SJCRH30 (cell line): ENCODE results near the gene OPCML. TPM values are rescaled to one million over a fixed set of nuclear protein-coding genes. Genes with fewer than 3 reads are reported as not detected.

Source experiments
- DNase-seq, 2 experiments: peaks; one replicate each; pipeline ENCODE4 v3.0.0-alpha.2; 2015 to 2020
- H3K27ac ChIP-seq: fragments of 250-450 bp; sonication (Bioruptor Pico); 2 replicates; pipeline ENCODE4 v1.5.1; 2020; ENCODE audit warnings: mild to moderate bottlenecking, moderate library complexity
- H3K27me3 ChIP-seq: fragments of 250-450 bp; sonication (Bioruptor Pico); 2 replicates; pipeline ENCODE4 v1.5.1; 2020; ENCODE audit warnings: mild to moderate bottlenecking, moderate library complexity
- H3K36me3 ChIP-seq: fragments of 250-450 bp; sonication (Bioruptor Pico); 2 replicates; pipeline ENCODE4 v1.5.1; 2020; ENCODE audit warnings: mild to moderate bottlenecking, moderate library complexity
- H3K4me1 ChIP-seq: fragments of 250-450 bp; sonication (Bioruptor Pico); 2 replicates; pipeline ENCODE4 v1.5.1; 2020; ENCODE audit warnings: mild to moderate bottlenecking, moderate library complexity
- H3K4me3 ChIP-seq: fragments of 250-450 bp; sonication (Bioruptor Pico); 2 replicates; pipeline ENCODE4 v1.5.1; 2020; ENCODE audit warnings: mild to moderate bottlenecking, moderate library complexity
- H3K9me3 ChIP-seq: fragments of 250-450 bp; sonication (Bioruptor Pico); replicated peaks from 2 replicates; pipeline ENCODE4 v1.5.1; 2020; ENCODE audit warnings: mild to moderate bottlenecking, moderate library complexity
- total RNA-seq: library from RNA; depleted of rRNA; stranded (reverse); fragments of >200 nt; shearing (Covaris generic); gene quantifications from 2 replicates; pipeline ENCODE4 v1.2.3, GENCODE V29; 2014

Gene OPCML
- total RNA-seq, 1 experiment from 2014 or later, result not detected

- no peaks in the 10 kb centered on the region for H3K36me3 ChIP-seq
- no peak overlapping the region for H3K27ac ChIP-seq
- no peak for DNase-seq
- no peaks in the 10 kb centered on the region for H3K27me3 ChIP-seq
- H3K4me1 ChIP-seq, result no peaks in the 10 kb centered on the region
- H3K4me3 ChIP-seq, result no peak overlapping the region
- no peaks in the 10 kb centered on the region for H3K9me3 ChIP-seq
Observed at GRCh38 chr11:133123366-133123765, 408.9 kb downstream of the OPCML start.

- no peak overlapping the region for H3K4me3 ChIP-seq
- H3K27me3 ChIP-seq, result no peaks in the 10 kb centered on the region
- no peaks in the 10 kb centered on the region for H3K9me3 ChIP-seq
Observed at GRCh38 chr11:133122256-133122655, 410.0 kb downstream of the OPCML start.

GRCh38 chr11:133118563-133119268 is 413.6 kb downstream of the OPCML start:
- DNase-seq, result no peak
- no peaks in the 10 kb centered on the region for H3K36me3 ChIP-seq

More at GRCh38 chr11:133122256-133122655, 410.0 kb downstream of the OPCML start:
- DNase-seq, result no peak
- Histone ChIP-seq H3K36me3 (no peaks in the 10 kb centered on the region), H3K4me1 (no peaks in the 10 kb centered on the region), H3K27ac (no peak overlapping the region)

GRCh38 chr11:133115099-133115498 is 417.2 kb downstream of the OPCML start:
- no peaks in the 10 kb centered on the region for H3K9me3 ChIP-seq
- H3K4me3 ChIP-seq, result no peak overlapping the region
- no peak for DNase-seq
- H3K27me3 ChIP-seq, result no peaks in the 10 kb centered on the region
- no peaks in the 10 kb centered on the region for H3K36me3 ChIP-seq
- H3K27ac ChIP-seq, result no peak overlapping the region
- no peaks in the 10 kb centered on the region for H3K4me1 ChIP-seq

More at GRCh38 chr11:133118563-133119268, 413.6 kb downstream of the OPCML start:
- H3K4me1 ChIP-seq, result no peaks in the 10 kb centered on the region
- no peaks in the 10 kb centered on the region for H3K9me3 ChIP-seq
- no peak overlapping the region for H3K4me3 ChIP-seq
- no peaks in the 10 kb centered on the region for H3K27me3 ChIP-seq
- H3K27ac ChIP-seq, result no peak overlapping the region

GRCh38 chr11:133107763-133108162 is 424.5 kb downstream of the OPCML start:
- H3K4me3 ChIP-seq, result no peak overlapping the region
- no peaks in the 10 kb centered on the region for H3K4me1 ChIP-seq
- H3K27ac ChIP-seq, result no peak overlapping the region
- no peaks in the 10 kb centered on the region for H3K36me3 ChIP-seq
- no peaks in the 10 kb centered on the region for H3K9me3 ChIP-seq
- no peaks in the 10 kb centered on the region for H3K27me3 ChIP-seq
- no peak for DNase-seq

GRCh38 chr11:133107136-133107535 is 425.2 kb downstream of the OPCML start:
- no peaks in the 10 kb centered on the region for H3K9me3 ChIP-seq
- H3K36me3 ChIP-seq, result no peaks in the 10 kb centered on the region
- H3K27ac ChIP-seq, result no peak overlapping the region
- DNase-seq, result no peak
- H3K4me1 ChIP-seq, result no peaks in the 10 kb centered on the region
- H3K4me3 ChIP-seq, result no peak overlapping the region
- H3K27me3 ChIP-seq, result no peaks in the 10 kb centered on the region

- no peak for DNase-seq
- H3K4me1 ChIP-seq, result no peaks in the 10 kb centered on the region
- no peaks in the 10 kb centered on the region for H3K36me3 ChIP-seq
- no peaks in the 10 kb centered on the region for H3K9me3 ChIP-seq
- H3K27ac ChIP-seq, result no peak overlapping the region
- no peaks in the 10 kb centered on the region for H3K27me3 ChIP-seq
- H3K4me3 ChIP-seq, result no peak overlapping the region
Observed at GRCh38 chr11:133106417-133106816, 425.9 kb downstream of the OPCML start.

- H3K4me3 ChIP-seq, result no peak overlapping the region
- DNase-seq, result no peak
- H3K36me3 ChIP-seq, result no peaks in the 10 kb centered on the region
- H3K27me3 ChIP-seq, result no peaks in the 10 kb centered on the region
- no peaks in the 10 kb centered on the region for H3K4me1 ChIP-seq
- no peaks in the 10 kb centered on the region for H3K9me3 ChIP-seq
- no peak overlapping the region for H3K27ac ChIP-seq
Observed at GRCh38 chr11:133104009-133104744, 428.1 kb downstream of the OPCML start.

- Histone ChIP-seq H3K36me3 (no peaks in the 10 kb centered on the region), H3K4me3 (no peak overlapping the region), H3K9me3 (no peaks in the 10 kb centered on the region), H3K4me1 (no peaks in the 10 kb centered on the region), H3K27ac (no peak overlapping the region), H3K27me3 (no peaks in the 10 kb centered on the region)
- DNase-seq, result no peak
Observed at GRCh38 chr11:133096981-133097380, 435.3 kb downstream of the OPCML start.

GRCh38 chr11:133086518-133086917 is 445.8 kb downstream of the OPCML start:
- no peaks in the 10 kb centered on the region for H3K4me1 ChIP-seq
- H3K27me3 ChIP-seq, result no peaks in the 10 kb centered on the region
- no peaks in the 10 kb centered on the region for H3K9me3 ChIP-seq
- H3K36me3 ChIP-seq, result no peaks in the 10 kb centered on the region
- no peak overlapping the region for H3K4me3 ChIP-seq
- no peak for DNase-seq
- H3K27ac ChIP-seq, result no peak overlapping the region

GRCh38 chr11:133082841-133083488 is 449.3 kb downstream of the OPCML start:
- Histone ChIP-seq H3K27me3 (no peaks in the 10 kb centered on the region), H3K27ac (no peak overlapping the region), H3K36me3 (no peaks in the 10 kb centered on the region), H3K4me1 (no peaks in the 10 kb centered on the region), H3K4me3 (no peak overlapping the region), H3K9me3 (no peaks in the 10 kb centered on the region)
- DNase-seq, result no peak

- no peaks in the 10 kb centered on the region for H3K27me3 ChIP-seq
Observed at GRCh38 chr11:133082453-133082781, 449.9 kb downstream of the OPCML start.

GRCh38 chr11:133081730-133082452 is 450.4 kb downstream of the OPCML start:
- Histone ChIP-seq H3K27me3 (no peaks in the 10 kb centered on the region), H3K27ac (no peak overlapping the region), H3K36me3 (no peaks in the 10 kb centered on the region), H3K4me3 (no peak overlapping the region), H3K4me1 (no peaks in the 10 kb centered on the region), H3K9me3 (no peaks in the 10 kb centered on the region)
- no peak for DNase-seq

More at GRCh38 chr11:133082453-133082781, 449.9 kb downstream of the OPCML start:
- Histone ChIP-seq H3K4me1 (no peaks in the 10 kb centered on the region), H3K9me3 (no peaks in the 10 kb centered on the region), H3K27ac (no peak overlapping the region), H3K36me3 (no peaks in the 10 kb centered on the region), H3K4me3 (no peak overlapping the region)
- DNase-seq, result no peak

GRCh38 chr11:133081020-133081419 is 451.3 kb downstream of the OPCML start:
- H3K9me3 ChIP-seq, result no peaks in the 10 kb centered on the region
- no peaks in the 10 kb centered on the region for H3K4me1 ChIP-seq
- no peaks in the 10 kb centered on the region for H3K27me3 ChIP-seq
- H3K27ac ChIP-seq, result no peak overlapping the region
- DNase-seq, result no peak
- H3K4me3 ChIP-seq, result no peak overlapping the region
- no peaks in the 10 kb centered on the region for H3K36me3 ChIP-seq
